ENCODE measurements around the gene APBB1IP. TPM values are rescaled to one million over a fixed set of nuclear protein-coding genes. Genes with fewer than 3 reads are reported as not detected.
"Not testable (repeated sequence)": the region's sequence is repeated elsewhere in the genome, so short reads cannot be mapped to it uniquely, and the experiment has no call there.

The APBB1IP gene
- total and polyA plus RNA-seq, 4 donors = 5.4 to 33.5 (median 19.1) TPM

DNA sequence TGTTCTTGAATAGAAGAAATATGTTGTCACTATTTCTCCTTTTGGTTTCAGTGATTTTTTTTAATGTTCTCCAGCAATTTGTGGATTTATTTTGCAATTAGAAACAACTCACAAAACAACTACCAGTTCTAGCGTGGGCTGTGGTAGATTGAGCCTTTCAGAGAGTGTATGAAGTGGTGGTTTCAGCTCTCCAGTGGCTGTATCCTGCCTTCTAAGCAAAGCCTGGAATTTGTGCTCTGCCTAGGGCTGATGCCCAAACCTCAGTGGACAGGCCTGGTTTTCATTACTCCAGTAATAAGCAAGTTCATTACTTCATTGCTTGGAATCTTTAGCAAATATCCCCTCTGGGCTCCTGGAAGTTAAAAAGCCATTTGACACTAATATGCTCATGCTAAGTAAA, 35.9 kb downstream of the APBB1IP start:
- H3K4me3 ChIP-seq = no peak overlapping the region
- no peak overlapping the region for H3K9ac ChIP-seq (ENCODE audit: insufficient read depth in 1 of 2, low read length in 2 of 2)
- no peaks in the 10 kb centered on the region for H3K27me3 ChIP-seq (ENCODE audit: control insufficient read depth in 3 of 3, insufficient read depth in 3 of 3, low read length in 2 of 3)
- H3K4me1 ChIP-seq (ENCODE audit: control insufficient read depth in 5 of 5, insufficient read depth in 5 of 5, low read length in 5 of 5) = peaks cover 0 to 1% (median 0%) of the 10 kb centered on the region in 5 donors
- DNase-seq = no peak
- peaks cover 0 to 1% (median 0%) of the 10 kb centered on the region in 4 donors for H3K36me3 ChIP-seq (ENCODE audit: control insufficient read depth in 4 of 4, insufficient read depth in 4 of 4, low read length in 4 of 4)
- TF ChIP-seq, protein P1, sequence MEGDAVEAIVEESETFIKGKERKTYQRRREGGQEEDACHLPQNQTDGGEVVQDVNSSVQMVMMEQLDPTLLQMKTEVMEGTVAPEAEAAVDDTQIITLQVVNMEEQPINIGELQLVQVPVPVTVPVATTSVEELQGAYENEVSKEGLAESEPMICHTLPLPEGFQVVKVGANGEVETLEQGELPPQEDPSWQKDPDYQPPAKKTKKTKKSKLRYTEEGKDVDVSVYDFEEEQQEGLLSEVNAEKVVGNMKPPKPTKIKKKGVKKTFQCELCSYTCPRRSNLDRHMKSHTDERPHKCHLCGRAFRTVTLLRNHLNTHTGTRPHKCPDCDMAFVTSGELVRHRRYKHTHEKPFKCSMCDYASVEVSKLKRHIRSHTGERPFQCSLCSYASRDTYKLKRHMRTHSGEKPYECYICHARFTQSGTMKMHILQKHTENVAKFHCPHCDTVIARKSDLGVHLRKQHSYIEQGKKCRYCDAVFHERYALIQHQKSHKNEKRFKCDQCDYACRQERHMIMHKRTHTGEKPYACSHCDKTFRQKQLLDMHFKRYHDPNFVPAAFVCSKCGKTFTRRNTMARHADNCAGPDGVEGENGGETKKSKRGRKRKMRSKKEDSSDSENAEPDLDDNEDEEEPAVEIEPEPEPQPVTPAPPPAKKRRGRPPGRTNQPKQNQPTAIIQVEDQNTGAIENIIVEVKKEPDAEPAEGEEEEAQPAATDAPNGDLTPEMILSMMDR (IDR thresholded peaks at IDR 0.05; ENCODE audit: control extremely low read depth, extremely low read depth) = no peak
- H3K9me3 ChIP-seq (ENCODE audit: control insufficient read depth in 4 of 4, insufficient read depth in 3 of 4, low read length in 3 of 4) = no peaks in the 10 kb centered on the region
- 67 to 68% methylated on average over 1 of the region's 1 CpG for WGBS, 2 donors
- H3K27ac ChIP-seq (ENCODE audit: low read depth in 1 of 2, low read length in 1 of 2) = no peak overlapping the region
- no peak for ATAC-seq (ENCODE audit: insufficient read depth, low FRiP score)

DNA sequence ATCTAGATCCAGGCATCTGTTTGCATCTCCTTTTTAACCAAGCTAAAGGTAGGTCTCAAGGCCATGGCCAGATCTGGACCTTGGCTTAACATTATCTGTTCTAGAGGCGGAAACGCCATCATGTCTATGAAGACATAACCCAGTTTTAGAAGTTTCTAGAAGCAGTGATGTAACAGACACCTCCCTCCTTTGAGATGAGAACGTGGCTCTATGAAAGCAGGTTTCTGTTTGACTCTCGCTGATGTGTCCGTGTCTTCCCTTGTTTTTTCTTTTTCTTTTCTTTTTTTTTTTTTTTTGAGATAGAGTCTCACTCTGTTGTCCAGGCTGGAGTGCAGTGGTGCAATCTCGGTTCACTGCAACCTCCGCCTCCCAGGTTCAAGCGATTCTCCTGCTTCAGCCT, 36.7 kb downstream of the APBB1IP start:
- H3K36me3 ChIP-seq (ENCODE audit: control insufficient read depth in 4 of 4, insufficient read depth in 4 of 4, low read length in 4 of 4); H3K27me3 ChIP-seq (ENCODE audit: control insufficient read depth in 3 of 3, insufficient read depth in 3 of 3, low read length in 2 of 3); DNase-seq; H3K9ac ChIP-seq (ENCODE audit: insufficient read depth in 1 of 2, low read length in 2 of 2); H3K9me3 ChIP-seq (ENCODE audit: control insufficient read depth in 4 of 4, insufficient read depth in 3 of 4, low read length in 3 of 4); H3K4me1 ChIP-seq (ENCODE audit: control insufficient read depth in 5 of 5, insufficient read depth in 5 of 5, low read length in 5 of 5); H3K4me3 ChIP-seq; H3K27ac ChIP-seq (ENCODE audit: low read depth in 1 of 2, low read length in 1 of 2); ATAC-seq (ENCODE audit: insufficient read depth, low FRiP score): not testable (repeated sequence)
- WGBS, 2 donors = 80 to 94% methylated on average over 8 of the region's 8 CpGs

DNA sequence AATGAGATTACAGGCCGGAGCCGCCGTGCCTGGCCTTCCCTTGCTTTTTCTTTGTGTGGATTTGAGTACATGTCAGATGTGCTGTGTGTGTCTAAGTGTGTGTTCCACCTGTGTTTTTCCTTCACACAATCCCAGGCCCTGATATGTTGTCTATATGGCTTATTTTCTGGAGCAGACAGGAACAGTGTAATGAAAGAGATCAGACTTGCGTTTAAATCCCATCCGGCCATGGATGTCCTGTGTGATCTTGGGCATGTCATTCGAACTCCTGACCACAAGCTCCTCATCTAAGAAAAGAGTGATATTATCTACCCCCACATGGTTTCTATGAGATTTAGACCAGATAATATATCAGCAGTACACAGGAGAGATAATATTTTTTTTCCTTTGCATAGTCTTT, 37.2 kb downstream of the APBB1IP start:
- no peak for ATAC-seq (ENCODE audit: insufficient read depth, low FRiP score)
- no peak overlapping the region for H3K27ac ChIP-seq (ENCODE audit: low read depth in 1 of 2, low read length in 1 of 2)
- TF ChIP-seq, protein P1 (IDR thresholded peaks at IDR 0.05; ENCODE audit: control extremely low read depth, extremely low read depth) = no peak
- peaks cover 0 to 1% (median 0%) of the 10 kb centered on the region in 4 donors for H3K36me3 ChIP-seq (ENCODE audit: control insufficient read depth in 4 of 4, insufficient read depth in 4 of 4, low read length in 4 of 4)
- H3K9ac ChIP-seq (ENCODE audit: insufficient read depth in 1 of 2, low read length in 2 of 2) = no peak overlapping the region
- WGBS, 2 donors = 47 to 73% methylated on average over 6 of the region's 6 CpGs
- DNase-seq = no peak
- peaks cover 0 to 4% (median 0%) of the 10 kb centered on the region in 5 donors for H3K4me1 ChIP-seq (ENCODE audit: control insufficient read depth in 5 of 5, insufficient read depth in 5 of 5, low read length in 5 of 5)
- no peak overlapping the region for H3K4me3 ChIP-seq
- peaks cover 0 to 3% (median 0%) of the 10 kb centered on the region in 4 donors for H3K9me3 ChIP-seq (ENCODE audit: control insufficient read depth in 4 of 4, insufficient read depth in 3 of 4, low read length in 3 of 4)
- no peaks in the 10 kb centered on the region for H3K27me3 ChIP-seq (ENCODE audit: control insufficient read depth in 3 of 3, insufficient read depth in 3 of 3, low read length in 2 of 3)

DNA sequence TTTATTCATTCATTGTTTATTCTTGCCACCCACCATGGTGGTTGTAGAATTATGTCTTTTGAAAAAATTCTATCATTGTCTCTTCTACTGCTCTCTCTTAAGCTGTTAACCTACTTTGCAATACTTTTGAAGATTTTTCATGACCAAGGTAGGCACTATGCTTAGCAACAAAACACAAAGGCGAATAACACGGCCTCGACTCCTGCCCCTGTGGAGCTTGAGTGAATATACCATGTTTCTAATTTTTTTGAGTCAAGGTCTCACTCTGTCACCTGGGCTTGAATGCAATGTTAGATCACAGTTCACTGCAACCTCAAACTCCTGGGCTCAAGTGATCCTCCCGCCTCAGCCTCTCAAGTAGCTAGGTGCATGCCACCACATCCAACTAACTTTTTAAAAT, 39.4 kb downstream of the APBB1IP start:
- DNase-seq (no peak), ATAC-seq (ENCODE audit: insufficient read depth, low FRiP score) (no peak)
- Histone ChIP-seq H3K36me3 (ENCODE audit: control insufficient read depth in 4 of 4, insufficient read depth in 4 of 4, low read length in 4 of 4) (peaks cover 0 to 1% (median 0%) of the 10 kb centered on the region in 4 donors), H3K9ac (ENCODE audit: insufficient read depth in 1 of 2, low read length in 2 of 2) (no peak overlapping the region), H3K4me3 (no peak overlapping the region), H3K27me3 (ENCODE audit: control insufficient read depth in 3 of 3, insufficient read depth in 3 of 3, low read length in 2 of 3) (no peaks in the 10 kb centered on the region), H3K4me1 (ENCODE audit: control insufficient read depth in 5 of 5, insufficient read depth in 5 of 5, low read length in 5 of 5) (peaks cover 0 to 4% (median 0%) of the 10 kb centered on the region in 5 donors), H3K9me3 (ENCODE audit: control insufficient read depth in 4 of 4, insufficient read depth in 3 of 4, low read length in 3 of 4) (peaks cover 0 to 3% (median 0%) of the 10 kb centered on the region in 4 donors), H3K27ac (ENCODE audit: low read depth in 1 of 2, low read length in 1 of 2) (no peak overlapping the region)
- TF ChIP-seq, protein P1 (IDR thresholded peaks at IDR 0.05; ENCODE audit: control extremely low read depth, extremely low read depth) = no peak
- WGBS, 2 donors = 93 to 94% methylated on average over 4 of the region's 4 CpGs
